Keratinocyte (primary cell): ENCODE data around the gene EMILIN1. TPM values are rescaled to one million over a fixed set of nuclear protein-coding genes. Genes with fewer than 3 reads are reported as not detected.
"Not testable (repeated sequence)": the region's sequence is repeated elsewhere in the genome, so short reads cannot be mapped to it uniquely, and the experiment has no call there.

ENCODE experiments used
- DNase-seq: peaks from one replicate; pipeline ENCODE4 v3.0.0-alpha.2; 2011; ENCODE audit warnings: low read depth, missing footprints, low spot score
- FAIRE-seq: peaks from 2 replicates; lab custom pipeline; 2011; peaks lifted over from hg19 to GRCh38; lab: Jason Lieb, UNC
- H2AFZ ChIP-seq: 2 replicates; pipeline ENCODE4 v1.6.0; 2012; ENCODE audit warnings: low read length, control low read depth, inconsistent platforms; ENCODE audit not compliant: control insufficient read depth
- H3K27ac ChIP-seq: 2 replicates; pipeline ENCODE4 v1.5.1; 2011; ENCODE audit warnings: low read length; ENCODE audit not compliant: control insufficient read depth, insufficient read depth
- H3K27me3 ChIP-seq: 3 replicates; pipeline ENCODE4 v1.6.0; 2011; ENCODE audit warnings: low read length; ENCODE audit not compliant: control insufficient read depth, insufficient read depth; ENCODE audit errors: extremely low read depth
- H3K36me3 ChIP-seq, 2 experiments: 2 replicates in 1 of 2; 3 replicates in 1 of 2; pipeline ENCODE4 v1.5.1; 2011; ENCODE audit warnings: low read length in 2 of 2, mild to moderate bottlenecking in 1 of 2; ENCODE audit not compliant: control insufficient read depth in 2 of 2, insufficient read depth in 2 of 2; ENCODE audit errors: extremely low read depth in 1 of 2
- H3K4me1 ChIP-seq: 3 replicates; pipeline ENCODE4 v1.5.1; 2011; ENCODE audit warnings: low read length; ENCODE audit not compliant: control insufficient read depth, insufficient read depth; ENCODE audit errors: extremely low read depth
- H3K4me2 ChIP-seq: 3 replicates; pipeline ENCODE4 v1.6.0; 2011; ENCODE audit warnings: low read depth, low read length; ENCODE audit not compliant: control insufficient read depth, insufficient read depth; ENCODE audit errors: extremely low read depth
- H3K4me3 ChIP-seq, 3 experiments: fragments of 200-600 bp in 1 of 3; sonication (generic) in 1 of 3; 2 replicates in 2 of 3; 3 replicates in 1 of 3; pipeline ENCODE4 v1.5.1; 2011 to 2016; ENCODE audit warnings: low read length in 3 of 3, mild to moderate bottlenecking in 3 of 3, control low read depth in 2 of 3, inconsistent platforms in 1 of 3, low read depth in 1 of 3, mixed read lengths in 1 of 3, mixed run types in 1 of 3, moderate library complexity in 1 of 3; ENCODE audit not compliant: control insufficient read depth in 2 of 3, insufficient read depth in 2 of 3; ENCODE audit errors: extremely low read depth in 1 of 3
- H3K79me2 ChIP-seq: 2 replicates; pipeline ENCODE4 v1.6.0; 2012; ENCODE audit warnings: low read length; ENCODE audit not compliant: control insufficient read depth, insufficient read depth
- H3K9ac ChIP-seq: 3 replicates; pipeline ENCODE4 v1.6.0; 2011; ENCODE audit warnings: low read length; ENCODE audit not compliant: control insufficient read depth, insufficient read depth; ENCODE audit errors: extremely low read depth
- H3K9me1 ChIP-seq: 3 replicates; pipeline ENCODE4 v1.6.0; 2011; ENCODE audit warnings: low read length; ENCODE audit not compliant: control insufficient read depth, insufficient read depth; ENCODE audit errors: extremely low read depth
- H3K9me3 ChIP-seq: 2 replicates; pipeline ENCODE4 v1.5.1; 2012; ENCODE audit warnings: low read depth, low read length; ENCODE audit not compliant: control insufficient read depth
- H4K20me1 ChIP-seq: 3 replicates; pipeline ENCODE4 v1.6.0; 2011; ENCODE audit warnings: low read length; ENCODE audit not compliant: control insufficient read depth, insufficient read depth; ENCODE audit errors: extremely low read depth
- CTCF ChIP-seq, 3 experiments: IDR thresholded peaks in 1 of 3; conservative IDR thresholded peaks in 1 of 3; optimal IDR thresholded peaks in 1 of 3; 2 replicates in 2 of 3; 3 replicates in 1 of 3; pipeline versions ENCODE3 to v1.5.1; 2011; ENCODE audit warnings: low read length in 3 of 3, mild to moderate bottlenecking in 3 of 3, moderate library complexity in 2 of 3, control low read depth in 1 of 3, inconsistent platforms in 1 of 3; ENCODE audit not compliant: insufficient read depth in 2 of 3; ENCODE audit errors: extremely low read depth in 1 of 3
- EZH2 ChIP-seq: IDR thresholded peaks from one replicate; pipeline ENCODE4 v1.6.1; 2012; ENCODE audit warnings: inconsistent platforms, mild to moderate bottlenecking, low read length, moderate library complexity
- dilution Hi-C: fragments of 300-500 bp; cut with MboI; formaldehyde crosslinking; loops from one replicate; pipeline ENCODE4 v1.7.0; 2020; ENCODE audit warnings: low sequenced_read_pairs; ENCODE audit not compliant: extremely low pct_ligation_motif_present
- polyA plus RNA-seq, 5 experiments: library from polyadenylated mRNA; depleted of rRNA in 3 of 5; stranded (reverse) in 3 of 5; stranded (forward) in 1 of 5; unstranded in 1 of 5; fragments of >200 nt; gene quantifications; 1 replicate in 1 of 5; 2 replicates in 3 of 5; 3 replicates in 1 of 5; pipeline versions ENCODE4 v1.2.1 to v1.2.3, GENCODE V29; 2011 to 2012; ENCODE audit warnings: missing spikeins in 2 of 5, low read depth in 1 of 5, low replicate concordance in 1 of 5

Gene EMILIN1
- polyA plus RNA-seq, 1 donor (not counting 4 experiments of a cell fraction or from before 2014, with no cell fraction given), result 0.03 TPM

GRCh38 chr2:27118525-27119329, 40.3 kb downstream of the EMILIN1 start, which contains the start of gene CGREF1:
Gene CGREF1 (minus strand): TSS chr2:27119128. CDS start chr2:27104366, 14,762 bp downstream.
- no peaks in the 10 kb centered on the region for H4K20me1 ChIP-seq
- no peaks in the 10 kb centered on the region for H3K79me2 ChIP-seq
- no peak within 1 kb of the TSS for H3K27ac ChIP-seq
- H3K4me3 ChIP-seq, result peak within 1 kb of the TSS; percentile 28 to 46 (median 44)
- no peaks in the 10 kb centered on the region for H3K36me3 ChIP-seq
- no peak for FAIRE-seq
- H3K27me3 ChIP-seq, result peaks cover 59% of the 10 kb centered on the region
- H3K9ac ChIP-seq, result no peak within 1 kb of the TSS
- no peak for DNase-seq
- peaks cover 3% of the 10 kb centered on the region for H3K4me1 ChIP-seq
- H3K4me2 ChIP-seq, result peak within 1 kb of the TSS; percentile 65
- H3K9me1 ChIP-seq, result no peaks in the 10 kb centered on the region
- H2AFZ ChIP-seq, result peak within 1 kb of the TSS; percentile 68
- dilution Hi-C loops, result no loop called here
- TF ChIP-seq EZH2, result peak; percentile 38
- TF ChIP-seq CTCF (optimal IDR thresholded peaks at IDR 0.05 in 1 of 3, IDR thresholded peaks at IDR 0.05 in 1 of 3, conservative IDR thresholded peaks at IDR 0.05 in 1 of 3; ENCODE audit: extremely low read depth in 1 of 3, insufficient read depth in 2 of 3, low read length in 3 of 3), result no peak
- H3K9me3 ChIP-seq, result no peaks in the 10 kb centered on the region

GRCh38 chr2:27119330-27119670, 40.9 kb downstream of the EMILIN1 start:
- peak overlapping the region; percentile 65 for H3K4me2 ChIP-seq
- H3K79me2 ChIP-seq, H3K9ac ChIP-seq, dilution Hi-C loops, H3K4me1 ChIP-seq, H2AFZ ChIP-seq, H3K27ac ChIP-seq, H3K36me3 ChIP-seq, H3K9me1 ChIP-seq, H4K20me1 ChIP-seq, DNase-seq, FAIRE-seq, H3K9me3 ChIP-seq: not testable (repeated sequence)
- H3K27me3 ChIP-seq, result peaks cover 63% of the 10 kb centered on the region
- peak overlapping the region in 1 of 3 experiments; percentile 26 for H3K4me3 ChIP-seq
